Coronary artery (tissue), 2 donors: Measurements from ENCODE around the gene EYA2.

Experiments used
- DNase-seq: peaks from one replicate; pipeline ENCODE4 v3.0.0-alpha.2; 2017; ENCODE audit warnings: low spot score
- H3K27ac ChIP-seq, 2 donors: fragments of 200-600 bp; sonication (generic); one replicate each; pipeline ENCODE4 v1.5.1; 2016 to 2019
- H3K4me3 ChIP-seq: fragments of 200-600 bp; sonication (generic); 2 replicates; pipeline ENCODE4 v1.5.1; 2016; ENCODE audit warnings: mild to moderate bottlenecking, moderate library complexity
- CTCF ChIP-seq: fragments of 200-600 bp; sonication (generic); IDR thresholded peaks from one replicate; pipeline ENCODE4 v1.5.1; 2019; ENCODE audit warnings: antibody characterized with exemption

Gene EYA2

GRCh38 chr20:47149939-47150338 is 255.3 kb downstream of the EYA2 start:
- no peak for DNase-seq
- no peak for TF ChIP-seq CTCF
- Histone ChIP-seq H3K27ac (no peak overlapping the region), H3K4me3 (no peak overlapping the region)

- Histone ChIP-seq H3K27ac (no peak overlapping the region), H3K4me3 (no peak overlapping the region)
- no peak for DNase-seq
- no peak for TF ChIP-seq CTCF
Measured at GRCh38 chr20:47150403-47151152, 255.9 kb downstream of the EYA2 start.

- TF ChIP-seq CTCF = no peak
- no peak for DNase-seq
- no peak overlapping the region for H3K4me3 ChIP-seq
- H3K27ac ChIP-seq = no peak overlapping the region
Measured at GRCh38 chr20:47152068-47152467, 257.4 kb downstream of the EYA2 start.

- no peak for TF ChIP-seq CTCF
- Histone ChIP-seq H3K27ac (no peak overlapping the region), H3K4me3 (no peak overlapping the region)
- DNase-seq = no peak
Measured at GRCh38 chr20:47154089-47154488, 259.4 kb downstream of the EYA2 start.

GRCh38 chr20:47156301-47157137 is 261.9 kb downstream of the EYA2 start:
- no peak for TF ChIP-seq CTCF
- no peak for DNase-seq
- Histone ChIP-seq H3K27ac (no peak overlapping the region), H3K4me3 (no peak overlapping the region)

GRCh38 chr20:47159166-47159565 is 264.5 kb downstream of the EYA2 start:
- TF ChIP-seq CTCF = no peak
- H3K27ac ChIP-seq = no peak overlapping the region
- DNase-seq = no peak
- no peak overlapping the region for H3K4me3 ChIP-seq
